GM21723 (cell line): Measurements from ENCODE around the gene EPB41L1.

ENCODE experiments used
- ATAC-seq: cut with Tn5 transposase; IDR thresholded peaks from one replicate; pipeline ENCODE4 v1.9.1; 2021; ENCODE audit warnings: mild to moderate bottlenecking, moderate library complexity; ENCODE audit not compliant: unreplicated experiment

The EPB41L1 gene

DNA sequence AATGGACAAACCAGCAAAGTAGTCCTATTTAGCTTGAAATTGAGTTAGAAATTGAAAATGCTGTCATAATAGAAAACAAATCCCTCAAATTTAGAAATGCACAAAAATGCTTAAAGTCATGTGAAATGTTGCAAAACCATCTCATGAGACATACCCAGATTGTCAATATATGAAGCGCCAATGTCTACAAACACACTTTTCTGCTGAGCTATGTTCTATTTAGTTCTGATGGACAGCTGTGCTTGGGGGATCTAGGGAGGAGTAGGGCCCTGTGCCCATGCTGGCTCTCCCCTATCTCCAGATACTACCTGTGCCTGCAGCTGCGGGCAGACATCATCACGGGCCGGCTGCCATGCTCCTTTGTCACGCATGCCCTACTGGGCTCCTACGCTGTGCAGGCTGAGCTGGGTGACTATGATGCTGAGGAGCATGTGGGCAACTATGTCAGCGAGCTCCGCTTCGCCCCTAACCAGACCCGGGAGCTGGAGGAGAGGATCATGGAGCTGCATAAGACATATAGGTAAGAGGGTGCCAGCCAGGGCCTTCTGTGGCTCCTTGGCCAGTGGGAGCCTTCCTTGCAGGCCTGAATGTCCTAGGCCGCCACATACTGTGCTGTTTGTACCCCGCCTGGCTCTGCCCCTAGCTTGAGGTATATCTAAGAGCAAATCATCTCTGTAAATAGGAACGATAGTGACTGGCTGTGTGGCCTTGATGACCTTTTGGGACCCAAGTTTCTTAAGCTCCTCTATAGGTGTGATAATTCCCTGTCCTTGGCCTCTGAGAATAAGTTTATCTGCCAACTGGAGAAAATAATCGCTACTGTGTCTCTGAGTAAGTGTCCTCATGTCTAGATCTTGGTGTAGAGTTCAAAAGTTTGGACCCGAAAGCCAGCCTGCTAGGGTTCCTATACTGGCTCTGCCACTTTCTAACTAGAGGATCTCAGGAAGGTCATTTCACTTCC is 30.6 kb downstream of the EPB41L1 start:
- no peak for ATAC-seq

DNA sequence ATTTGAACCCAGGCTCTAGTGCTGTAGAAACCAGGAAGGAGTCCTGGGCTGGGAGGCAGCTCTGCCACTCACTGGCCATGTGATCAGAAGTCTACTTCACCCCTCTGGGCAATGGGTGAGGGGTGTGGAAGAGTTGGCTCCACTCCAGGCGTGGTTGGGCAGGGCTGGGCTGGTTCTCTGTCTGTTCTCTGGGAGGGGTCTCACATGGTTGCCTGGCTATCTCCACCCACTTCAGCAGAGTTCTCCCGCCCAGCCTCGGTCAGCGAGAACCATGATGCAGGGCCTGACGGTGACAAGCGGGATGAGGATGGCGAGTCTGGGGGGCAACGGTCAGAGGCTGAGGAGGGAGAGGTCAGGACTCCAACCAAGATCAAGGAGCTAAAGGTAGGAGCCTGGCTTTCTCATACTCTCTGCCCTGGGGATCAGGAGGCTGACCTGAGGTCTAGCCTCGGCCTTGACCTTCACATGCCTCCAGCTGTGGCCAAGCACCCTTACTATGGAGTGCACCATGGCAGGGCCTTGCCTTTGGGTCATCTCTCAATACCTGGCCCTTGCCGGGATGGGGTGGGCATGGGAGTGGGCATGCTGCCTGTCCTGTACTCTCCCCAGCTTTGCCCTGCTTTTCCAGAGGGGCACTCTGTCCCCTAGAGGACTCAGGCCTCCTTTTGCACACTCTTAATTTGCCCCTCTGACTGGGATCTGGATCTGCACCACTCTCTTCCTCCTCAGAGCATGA is 39.6 kb downstream of the EPB41L1 start:
- no peak for ATAC-seq

GRCh38 chr20:36196676-36197075 is 42.1 kb downstream of the EPB41L1 start:
- no peak for ATAC-seq

DNA sequence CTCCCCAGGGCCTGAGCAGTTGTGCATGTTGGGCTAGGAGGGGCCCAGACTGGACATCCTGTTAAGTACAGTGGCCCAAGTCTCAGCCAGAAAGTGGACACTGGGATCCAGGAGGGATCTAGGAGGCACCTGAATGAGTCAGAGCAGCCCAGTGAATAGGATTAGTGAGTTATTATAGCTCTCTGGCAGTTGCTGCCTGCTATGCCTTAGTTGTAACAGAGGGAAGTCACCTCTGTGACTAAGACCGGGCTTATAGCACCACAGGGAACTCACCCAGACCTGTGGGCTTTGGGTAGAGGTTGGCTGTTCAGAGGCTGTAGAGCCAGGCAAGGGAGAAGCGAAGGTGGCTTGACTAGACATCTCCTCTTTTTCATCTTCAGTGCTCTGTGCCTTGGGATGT is 42.7 kb downstream of the EPB41L1 start:
- ATAC-seq, result no peak

DNA sequence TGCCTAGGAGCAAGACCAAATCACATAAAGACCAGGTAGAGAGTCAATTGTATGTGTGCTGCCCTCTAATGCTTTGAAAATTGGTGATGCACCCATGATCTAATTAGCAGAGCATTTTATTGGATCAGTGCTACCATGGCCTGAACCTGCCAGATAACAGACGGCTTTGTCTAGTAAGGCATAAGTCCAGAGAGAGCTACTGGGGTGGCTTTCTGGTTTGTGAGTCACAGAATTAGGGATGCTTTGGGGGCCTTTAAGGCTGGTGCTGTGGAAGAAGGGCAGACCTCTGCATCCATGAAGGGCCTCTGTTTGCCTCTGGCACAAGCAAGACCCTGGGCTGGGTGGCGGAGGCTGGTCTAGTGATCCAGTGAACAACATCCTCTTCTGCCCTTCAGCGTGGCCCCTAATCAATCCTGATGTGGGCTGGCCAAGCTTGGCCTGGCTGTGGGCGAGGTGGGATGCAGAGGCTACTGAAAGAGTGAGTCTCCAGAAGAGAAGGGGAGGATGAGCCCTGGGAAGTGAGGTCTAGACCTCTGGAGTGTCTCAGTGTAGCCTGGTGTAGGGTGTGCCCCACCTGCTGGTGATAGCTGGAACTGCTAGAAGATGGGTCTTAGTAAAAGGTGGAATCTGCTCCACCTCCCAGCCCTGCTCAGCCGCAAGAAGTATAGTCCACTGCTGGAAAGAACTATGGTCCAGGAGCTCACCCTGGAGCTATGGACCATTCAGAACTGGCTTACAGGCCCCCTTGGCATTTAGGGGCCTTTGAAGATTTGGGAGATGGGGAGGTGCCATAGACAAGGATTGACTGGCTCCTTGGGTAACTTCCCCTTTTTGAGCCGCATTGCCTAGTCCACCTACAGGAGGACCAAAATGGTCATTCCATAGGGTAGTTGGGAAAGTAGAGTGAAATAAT is 45.1 kb downstream of the EPB41L1 start:
- no peak for ATAC-seq

DNA sequence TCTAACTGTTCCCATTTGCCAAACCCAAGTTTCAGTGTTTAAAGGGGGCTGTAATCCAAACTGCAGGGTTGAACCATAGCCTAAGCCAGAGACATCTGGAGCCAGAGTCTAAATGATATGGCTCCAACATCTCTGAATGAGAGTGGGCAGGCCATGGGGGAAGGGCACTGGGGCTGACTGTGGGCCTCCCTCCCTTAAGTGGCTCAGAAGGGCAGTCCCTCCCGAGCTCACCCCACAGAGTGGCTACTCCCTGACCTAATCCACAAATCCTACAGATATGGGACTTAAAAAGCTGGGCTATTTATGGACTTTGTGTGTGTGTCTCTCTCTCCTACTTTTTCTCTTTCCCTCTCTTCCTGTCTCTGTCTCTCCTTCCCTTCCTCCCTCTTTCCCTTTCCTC is 45.9 kb downstream of the EPB41L1 start:
- no peak for ATAC-seq

- ATAC-seq, result no peak
These were observed 46.7 kb downstream of the EPB41L1 start for GRCh38 chr20:36201198-36201597.

- ATAC-seq, result no peak
These were observed 48.4 kb downstream of the EPB41L1 start for GRCh38 chr20:36202891-36203338.

GRCh38 chr20:36203861-36204260 is 49.3 kb downstream of the EPB41L1 start:
- no peak for ATAC-seq

DNA sequence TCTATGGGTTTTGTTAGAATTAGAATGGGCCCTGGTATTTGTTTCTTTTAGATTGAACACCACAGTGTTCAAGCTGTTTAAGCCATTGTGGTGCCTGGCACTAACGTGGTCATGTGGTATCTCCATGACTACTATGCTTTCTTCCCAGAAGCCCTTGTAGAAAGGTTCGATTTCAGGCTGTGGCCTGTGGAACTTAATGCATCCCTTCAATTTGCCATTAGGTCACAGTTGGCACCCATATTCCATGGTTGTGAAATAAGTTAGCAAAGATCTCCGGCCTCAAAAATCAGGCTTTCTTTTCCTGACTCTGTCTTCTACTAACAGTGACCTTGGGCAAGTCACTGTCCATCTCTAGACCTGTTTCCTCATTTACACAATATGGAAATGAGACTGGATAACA is 50.5 kb downstream of the EPB41L1 start:
- ATAC-seq, result no peak

GRCh38 chr20:36206068-36206467 is 51.5 kb downstream of the EPB41L1 start:
- no peak for ATAC-seq

DNA sequence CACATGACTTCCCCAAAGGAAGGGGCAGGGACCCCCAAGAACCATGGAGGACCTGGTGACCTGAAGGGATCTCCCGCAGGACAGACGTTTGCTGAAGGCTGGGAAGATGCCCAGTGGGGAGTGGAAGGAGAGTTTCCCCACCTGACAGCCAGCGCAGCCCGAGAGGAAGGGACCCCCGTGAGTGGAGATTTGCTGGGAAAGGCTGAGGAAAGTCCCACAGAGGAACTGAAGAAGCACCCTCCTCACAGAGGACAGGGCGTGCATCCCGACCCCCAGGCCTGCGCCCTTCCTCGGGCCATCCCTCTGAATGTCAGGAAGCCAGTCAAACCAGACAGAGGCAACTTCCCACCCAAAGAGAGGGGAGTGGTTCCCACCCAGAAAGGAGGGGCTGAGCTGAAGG is 52.1 kb downstream of the EPB41L1 start:
- ATAC-seq, result no peak

DNA sequence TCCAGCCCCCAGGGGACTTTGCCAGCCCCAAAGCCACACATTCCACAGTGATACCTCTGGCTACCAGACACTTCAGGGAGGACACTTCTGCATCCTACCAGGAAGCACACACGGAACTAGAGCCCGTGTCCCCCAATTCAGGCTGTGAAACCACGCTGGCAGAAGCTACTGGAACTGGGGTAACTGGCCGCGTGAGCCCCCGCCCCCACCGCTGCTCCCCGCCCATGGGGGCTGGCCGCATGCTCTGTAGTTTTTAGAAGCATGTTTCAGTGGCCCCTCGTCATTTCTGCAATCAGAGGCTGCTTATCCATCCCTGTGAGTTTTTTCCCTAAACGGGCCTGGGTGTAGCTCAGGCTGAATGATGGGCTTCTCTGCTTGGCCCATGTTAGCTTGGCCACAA is 53.1 kb downstream of the EPB41L1 start:
- no peak for ATAC-seq

- no peak for ATAC-seq
These were observed 53.7 kb downstream of the EPB41L1 start for GRCh38 chr20:36208257-36208656.

DNA sequence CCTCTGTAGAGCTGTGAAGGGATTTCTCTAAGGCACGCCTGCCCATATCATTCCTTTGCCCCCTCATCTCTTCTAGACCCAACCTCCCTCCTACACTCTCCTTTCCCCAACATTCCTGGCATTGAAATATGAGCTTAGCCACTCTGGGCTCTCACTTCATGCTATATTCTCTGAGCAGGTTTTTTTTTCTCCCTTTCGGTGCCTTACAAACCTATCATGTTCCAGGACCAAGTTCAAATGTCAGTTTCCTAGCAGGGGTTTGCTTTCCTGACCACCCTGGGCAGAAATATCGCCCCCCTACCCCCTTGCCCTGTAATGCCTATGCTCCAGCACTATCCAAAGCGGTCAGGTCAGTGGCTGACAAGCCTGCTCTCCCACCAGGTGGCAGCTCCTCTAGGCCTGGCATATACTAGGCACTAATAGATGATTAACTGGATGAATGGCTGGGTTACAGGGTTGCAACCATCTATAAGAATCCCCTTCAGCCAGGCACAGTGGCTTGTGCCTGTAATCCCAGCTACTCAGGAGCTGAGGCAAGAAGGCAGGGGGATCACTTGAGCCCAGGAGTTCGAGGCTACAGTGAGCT is 56.0 kb downstream of the EPB41L1 start:
- no peak for ATAC-seq

DNA sequence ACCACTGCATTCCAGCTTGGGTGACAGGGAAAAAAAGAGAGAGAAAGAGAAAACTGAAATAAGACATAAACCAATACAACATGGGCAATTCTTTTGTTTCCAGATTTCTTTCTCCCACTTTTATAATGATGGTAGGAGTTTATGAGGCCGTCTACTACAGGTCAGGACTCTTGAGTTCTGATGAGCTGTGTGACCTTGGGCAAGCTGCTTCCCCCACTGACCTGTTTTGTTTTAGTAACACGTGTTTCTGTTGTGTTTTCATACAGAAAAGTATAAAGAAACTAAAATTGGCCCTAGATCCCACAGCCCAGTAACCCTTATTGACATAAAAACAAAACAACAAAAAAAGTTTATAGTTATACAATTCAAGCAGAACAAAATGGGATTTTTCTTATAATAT is 58.8 kb downstream of the EPB41L1 start:
- ATAC-seq, result no peak

DNA sequence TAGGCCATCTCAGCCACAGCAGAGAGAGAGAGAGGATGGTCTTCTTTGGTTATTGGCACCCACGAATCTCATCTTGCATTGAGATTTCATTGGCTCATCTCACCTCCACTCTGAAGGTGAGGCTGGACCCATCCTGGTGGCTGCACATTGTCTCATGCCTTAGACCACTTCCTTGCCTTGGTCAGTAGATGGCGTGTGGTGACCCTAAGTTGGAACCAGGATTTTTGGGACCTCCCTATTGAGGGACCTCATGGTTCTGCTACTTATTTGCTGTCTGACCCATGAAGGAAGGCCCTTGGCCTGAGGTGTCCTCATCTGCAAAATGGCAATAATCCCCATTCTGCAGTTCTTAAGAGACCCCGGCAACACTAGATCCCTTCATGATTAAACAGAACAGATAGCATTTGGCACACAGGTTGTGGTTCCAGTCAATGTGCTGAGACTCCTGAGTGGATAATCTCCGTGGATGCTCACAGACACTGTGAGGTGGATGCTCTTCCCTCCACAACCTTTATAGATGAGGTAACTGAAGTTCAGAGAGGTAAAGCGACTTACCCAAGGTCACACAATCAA is 60.2 kb downstream of the EPB41L1 start:
- no peak for ATAC-seq

- ATAC-seq, result no peak
These were observed 61.2 kb downstream of the EPB41L1 start for GRCh38 chr20:36215778-36216177.

- no peak for ATAC-seq
These were observed 61.9 kb downstream of the EPB41L1 start for GRCh38 chr20:36216314-36217025.

- no peak for ATAC-seq
These were observed 62.7 kb downstream of the EPB41L1 start for GRCh38 chr20:36217226-36217625.
